IPS-18a (cell line): ENCODE results near the gene LRRC14B.
A peak's percentile ranks its signal among the peaks of the same experiment; 100 is the strongest.
"Not testable (repeated sequence)": the region's sequence is repeated elsewhere in the genome, so short reads cannot be mapped to it uniquely, and the experiment has no call there.

ENCODE experiments used
- H3K27ac ChIP-seq: one replicate; pipeline ENCODE4 v1.5.1; 2013; ENCODE audit warnings: low read length
- H3K27me3 ChIP-seq: one replicate; pipeline ENCODE4 v1.6.1; 2013; ENCODE audit warnings: mild to moderate bottlenecking, low read length; ENCODE audit not compliant: control insufficient read depth, insufficient read depth
- H3K36me3 ChIP-seq: one replicate; pipeline ENCODE4 v1.6.1; 2013; ENCODE audit warnings: low read depth, low read length; ENCODE audit not compliant: control insufficient read depth
- H3K4me1 ChIP-seq: one replicate; pipeline ENCODE4 v1.6.1; 2013; ENCODE audit warnings: low read depth, low read length; ENCODE audit not compliant: control insufficient read depth
- H3K4me3 ChIP-seq: one replicate; pipeline ENCODE4 v1.5.1; 2013; ENCODE audit warnings: low read length
- H3K9ac ChIP-seq: one replicate; pipeline ENCODE4 v1.6.1; 2013; ENCODE audit warnings: mild to moderate bottlenecking, low read length, moderate library complexity
- H3K9me3 ChIP-seq: one replicate; pipeline ENCODE4 v1.6.1; 2013; ENCODE audit warnings: low read depth, low read length; ENCODE audit not compliant: control insufficient read depth

The LRRC14B gene

DNA sequence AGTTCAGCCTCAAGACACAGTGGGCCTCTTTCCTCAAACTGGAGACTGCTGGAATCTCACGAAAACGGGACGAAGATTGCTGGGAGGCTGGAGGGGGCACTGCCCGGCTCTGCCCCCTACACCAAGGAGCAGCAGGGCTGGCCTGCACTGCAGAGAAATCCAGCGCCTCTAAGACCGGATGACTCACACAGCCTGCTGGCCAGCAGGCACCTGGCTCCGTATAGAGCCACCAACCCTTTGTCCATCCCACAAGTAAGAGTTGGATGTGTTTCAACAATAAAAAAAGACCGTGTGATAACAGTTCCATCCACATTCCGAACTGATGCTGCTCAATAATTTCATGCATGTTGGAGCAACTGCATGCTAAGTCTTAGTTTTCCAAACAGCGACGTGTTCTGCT, 15.1 kb downstream of the LRRC14B start:
- Histone ChIP-seq H3K9ac (no peak overlapping the region), H3K9me3 (no peaks in the 10 kb centered on the region), H3K4me1 (no peaks in the 10 kb centered on the region), H3K27ac (no peak overlapping the region), H3K36me3 (peaks cover 19% of the 10 kb centered on the region), H3K27me3 (no peaks in the 10 kb centered on the region), H3K4me3 (no peak overlapping the region)

DNA sequence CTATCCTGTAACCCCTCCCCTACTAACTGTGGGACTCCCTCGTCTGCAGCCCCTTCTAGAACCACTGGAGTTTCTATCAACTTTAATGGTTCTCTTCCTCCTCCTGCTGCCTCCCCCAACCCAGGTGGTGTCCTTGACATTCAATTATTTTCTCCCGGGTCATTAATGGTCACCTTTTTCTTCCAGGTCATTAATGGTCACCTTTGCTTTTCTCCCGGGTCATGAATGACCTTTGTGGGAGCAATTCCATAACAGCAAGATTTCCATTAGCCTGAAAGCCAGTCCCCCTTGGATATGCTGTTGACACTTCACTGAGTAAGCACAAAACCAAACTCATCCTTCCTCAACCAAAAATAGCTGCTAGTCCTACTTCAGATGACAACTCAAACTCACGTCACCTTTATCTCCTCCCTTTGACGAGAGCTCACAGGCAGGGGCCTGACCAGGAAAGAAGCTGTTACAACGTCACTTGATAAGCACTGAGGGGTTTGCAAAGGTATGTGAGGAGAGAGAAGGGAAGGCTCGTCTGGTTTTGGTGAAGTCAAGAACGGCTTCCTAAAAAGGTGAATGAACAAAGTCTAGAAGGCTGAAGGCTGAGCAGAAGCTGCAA, 15.7 kb downstream of the LRRC14B start:
- Histone ChIP-seq H3K36me3 (peaks cover 19% of the 10 kb centered on the region), H3K27ac (no peak overlapping the region), H3K9ac (no peak overlapping the region), H3K27me3 (no peaks in the 10 kb centered on the region), H3K4me3 (no peak overlapping the region), H3K9me3 (no peaks in the 10 kb centered on the region), H3K4me1 (no peaks in the 10 kb centered on the region)

DNA sequence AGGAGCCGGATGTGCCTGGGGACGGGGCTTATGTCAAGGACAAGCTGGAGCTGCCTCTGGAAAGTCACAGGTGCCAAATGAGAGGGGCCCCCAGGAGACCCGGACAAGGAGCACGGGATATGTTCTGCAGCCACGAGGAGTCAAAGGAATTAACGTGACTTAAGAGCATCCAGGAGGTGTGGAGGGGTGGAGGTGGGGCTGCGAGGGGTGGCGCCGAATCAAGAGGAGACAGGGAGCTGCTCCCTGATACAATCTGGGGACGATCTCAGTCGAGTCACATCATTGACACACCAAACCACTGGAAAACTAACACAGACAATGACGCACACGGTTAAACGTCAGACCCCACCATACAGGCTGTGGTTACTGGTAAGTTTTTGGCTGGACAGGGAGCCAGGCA, 16.3 kb downstream of the LRRC14B start:
- Histone ChIP-seq H3K27me3 (no peaks in the 10 kb centered on the region), H3K9ac (no peak overlapping the region), H3K4me3 (no peak overlapping the region), H3K27ac (no peak overlapping the region), H3K9me3 (no peaks in the 10 kb centered on the region), H3K36me3 (peaks cover 19% of the 10 kb centered on the region), H3K4me1 (no peaks in the 10 kb centered on the region)

DNA sequence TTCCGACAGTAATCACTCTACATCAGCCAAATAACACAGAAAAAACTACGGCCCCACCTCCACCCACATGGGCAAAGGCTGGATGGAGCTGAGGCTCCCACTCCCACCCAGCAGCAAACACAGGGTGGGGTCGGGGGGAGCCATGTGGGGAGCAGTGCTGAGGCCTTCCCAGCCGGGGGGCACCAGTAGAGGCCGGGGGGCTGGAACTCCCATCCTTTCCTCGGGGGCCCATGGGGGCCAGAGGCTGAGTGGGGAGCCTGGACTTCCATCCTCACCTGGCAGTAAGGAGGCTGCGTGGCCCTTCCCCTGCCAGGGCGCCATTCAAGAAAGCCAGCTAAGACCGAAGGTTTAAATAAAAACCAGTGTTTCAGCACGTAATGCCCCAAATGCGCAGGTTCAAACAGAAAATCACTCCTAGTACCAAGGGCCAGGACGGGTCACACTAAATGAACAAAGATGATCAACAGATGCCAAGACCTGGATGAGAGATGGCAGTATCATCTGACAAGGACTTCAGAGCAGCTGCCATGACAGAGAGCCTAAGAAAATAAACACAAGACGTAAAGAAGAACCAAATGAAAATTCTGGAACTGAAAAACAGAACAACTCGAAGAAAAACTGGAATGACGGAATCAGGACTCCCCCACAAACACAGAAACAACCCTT, 17.3 kb downstream of the LRRC14B start:
- no peaks in the 10 kb centered on the region for H3K9me3 ChIP-seq
- H3K27ac ChIP-seq = no peak overlapping the region
- no peak overlapping the region for H3K4me3 ChIP-seq
- H3K27me3 ChIP-seq = no peaks in the 10 kb centered on the region
- H3K9ac ChIP-seq = no peak overlapping the region
- peaks cover 18% of the 10 kb centered on the region for H3K36me3 ChIP-seq
- H3K4me1 ChIP-seq = no peaks in the 10 kb centered on the region

DNA sequence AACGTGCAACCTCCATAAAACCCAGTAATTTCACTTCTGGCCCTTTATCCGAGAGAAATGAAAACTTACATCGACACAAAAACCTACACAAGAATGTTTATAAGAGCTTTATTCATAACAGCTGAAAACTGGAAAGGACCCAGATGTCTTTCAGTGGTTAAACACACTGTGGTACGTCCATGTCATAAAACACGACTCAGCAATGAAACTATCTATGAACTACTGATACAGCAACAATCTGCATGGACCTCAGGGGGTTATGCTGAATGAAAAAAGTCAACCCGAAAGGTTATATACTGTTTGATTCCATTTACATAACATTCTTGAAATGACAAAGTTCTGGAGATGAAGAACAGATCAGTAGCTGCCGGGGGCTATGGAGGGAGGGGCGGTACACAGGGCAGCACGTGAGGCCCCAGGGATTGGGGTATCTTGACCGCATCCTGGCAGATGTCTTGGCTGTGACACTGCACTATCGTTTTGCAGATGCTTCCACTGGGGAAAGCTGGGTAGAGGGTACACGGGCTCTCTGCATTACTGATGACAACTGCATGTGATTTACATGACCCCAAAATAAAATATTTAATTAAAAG, 22.6 kb downstream of the LRRC14B start:
- Histone ChIP-seq H3K27me3 (no peaks in the 10 kb centered on the region), H3K9me3 (no peaks in the 10 kb centered on the region), H3K4me3 (no peak overlapping the region), H3K36me3 (peaks cover 7% of the 10 kb centered on the region), H3K27ac (no peak overlapping the region), H3K4me1 (no peaks in the 10 kb centered on the region), H3K9ac (no peak overlapping the region)

DNA sequence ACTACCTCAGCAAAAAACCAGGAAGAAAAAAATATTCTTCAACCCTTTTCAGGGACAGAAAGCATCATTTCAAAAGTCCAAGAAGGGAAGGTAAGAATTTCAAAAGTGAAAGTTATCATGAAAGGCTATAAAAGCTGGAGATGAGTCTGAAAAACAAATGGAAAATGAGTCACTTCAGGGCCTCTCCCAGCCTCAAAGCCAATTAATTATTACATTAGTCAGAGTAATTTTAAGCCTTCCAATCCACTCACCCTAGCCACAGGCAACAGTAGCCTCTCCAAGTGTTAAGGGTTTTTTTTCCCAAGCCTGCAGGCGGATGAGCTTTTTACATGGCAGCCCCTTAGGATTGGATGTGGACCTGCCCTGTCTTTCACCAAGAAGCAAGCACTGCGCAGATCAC, 24.0 kb downstream of the LRRC14B start:
- H3K36me3 ChIP-seq, H3K27me3 ChIP-seq, H3K27ac ChIP-seq, H3K4me1 ChIP-seq, H3K9ac ChIP-seq, H3K9me3 ChIP-seq, H3K4me3 ChIP-seq: not testable (repeated sequence)

DNA sequence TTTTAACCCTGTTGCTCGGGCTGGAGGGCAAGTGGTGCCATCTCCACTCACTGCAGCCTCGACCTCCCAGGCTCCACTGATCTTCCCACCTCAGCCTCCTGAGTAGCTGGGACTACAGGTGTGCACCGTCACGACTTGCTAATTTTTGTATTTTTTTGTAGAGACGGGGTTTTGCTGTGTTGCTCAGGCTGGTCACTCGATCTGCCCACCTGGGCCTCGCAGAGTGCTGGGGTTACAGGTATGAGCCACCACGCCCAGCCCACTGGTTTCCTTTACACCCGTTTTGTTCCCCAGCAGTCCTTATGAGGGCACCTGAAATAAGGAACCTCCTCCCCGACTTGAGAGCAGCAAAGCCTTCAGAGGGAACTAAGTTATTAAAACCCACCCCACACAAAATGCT, 24.8 kb downstream of the LRRC14B start:
- not testable (repeated sequence) for H3K9me3 ChIP-seq, H3K4me1 ChIP-seq, H3K36me3 ChIP-seq, H3K27ac ChIP-seq, H3K27me3 ChIP-seq, H3K9ac ChIP-seq, H3K4me3 ChIP-seq

DNA sequence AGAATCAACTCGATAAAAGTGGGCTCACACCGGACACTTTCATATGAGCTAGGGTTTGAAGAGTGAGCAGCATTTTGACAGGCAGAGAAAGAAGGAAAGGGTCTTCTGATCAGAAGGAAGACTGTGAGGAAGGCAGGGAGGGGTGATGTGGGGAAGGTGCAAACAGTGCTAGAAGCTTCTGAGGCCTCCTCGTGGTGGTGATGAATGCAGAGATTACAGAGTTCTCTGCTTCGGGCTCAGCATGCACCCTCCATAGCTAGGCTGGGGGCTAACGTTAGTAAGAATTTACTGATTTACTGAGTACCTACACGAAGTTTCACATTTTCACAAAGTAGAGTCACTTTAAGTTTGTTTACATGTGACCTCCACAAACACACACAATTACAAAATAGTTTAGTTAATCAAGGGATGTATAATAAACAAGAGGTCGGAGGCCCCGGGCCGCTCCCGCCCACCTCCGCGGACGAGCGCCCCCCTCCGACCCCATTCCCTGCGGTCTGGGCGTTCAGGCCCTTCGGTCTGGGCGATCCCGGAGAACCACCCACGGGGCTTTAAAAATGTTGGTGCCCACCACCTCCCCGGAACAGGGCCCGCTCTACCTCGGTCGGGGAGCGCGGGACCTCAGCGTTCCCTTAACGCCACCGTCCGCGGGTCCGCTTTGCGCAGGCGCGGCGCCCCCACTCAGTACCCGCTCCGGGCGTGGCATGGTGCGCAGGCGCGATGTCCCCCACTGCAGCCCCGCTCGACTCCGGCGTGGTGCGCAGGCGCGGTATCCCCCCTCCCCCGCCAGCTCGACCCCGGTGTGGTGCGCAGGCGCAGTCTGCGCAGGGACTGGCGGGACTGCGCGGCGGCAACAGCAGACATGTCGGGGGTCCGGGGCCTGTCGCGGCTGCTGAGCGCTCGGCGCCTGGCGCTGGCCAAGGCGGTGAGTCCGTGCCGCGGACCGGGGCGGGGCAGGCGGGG, 26.5 kb downstream of the LRRC14B start, which contains the start of the genes CCDC127 and SDHA:
CCDC127 (minus strand) TSS at position 660 of the 963 bp plus-strand sequence. CDS start 1,304 bp downstream, outside the sequence.
SDHA (plus strand) TSS at position 827 of the 963 bp plus-strand sequence; CDS start at position 863, 36 bp downstream.
- Histone ChIP-seq H3K4me3 (peak within 1 kb of the TSS; percentile 95), H3K9ac (peak within 1 kb of the TSS; percentile 81)
- not testable (repeated sequence) for H3K27me3 ChIP-seq, H3K27ac ChIP-seq, H3K4me1 ChIP-seq, H3K36me3 ChIP-seq, H3K9me3 ChIP-seq

DNA sequence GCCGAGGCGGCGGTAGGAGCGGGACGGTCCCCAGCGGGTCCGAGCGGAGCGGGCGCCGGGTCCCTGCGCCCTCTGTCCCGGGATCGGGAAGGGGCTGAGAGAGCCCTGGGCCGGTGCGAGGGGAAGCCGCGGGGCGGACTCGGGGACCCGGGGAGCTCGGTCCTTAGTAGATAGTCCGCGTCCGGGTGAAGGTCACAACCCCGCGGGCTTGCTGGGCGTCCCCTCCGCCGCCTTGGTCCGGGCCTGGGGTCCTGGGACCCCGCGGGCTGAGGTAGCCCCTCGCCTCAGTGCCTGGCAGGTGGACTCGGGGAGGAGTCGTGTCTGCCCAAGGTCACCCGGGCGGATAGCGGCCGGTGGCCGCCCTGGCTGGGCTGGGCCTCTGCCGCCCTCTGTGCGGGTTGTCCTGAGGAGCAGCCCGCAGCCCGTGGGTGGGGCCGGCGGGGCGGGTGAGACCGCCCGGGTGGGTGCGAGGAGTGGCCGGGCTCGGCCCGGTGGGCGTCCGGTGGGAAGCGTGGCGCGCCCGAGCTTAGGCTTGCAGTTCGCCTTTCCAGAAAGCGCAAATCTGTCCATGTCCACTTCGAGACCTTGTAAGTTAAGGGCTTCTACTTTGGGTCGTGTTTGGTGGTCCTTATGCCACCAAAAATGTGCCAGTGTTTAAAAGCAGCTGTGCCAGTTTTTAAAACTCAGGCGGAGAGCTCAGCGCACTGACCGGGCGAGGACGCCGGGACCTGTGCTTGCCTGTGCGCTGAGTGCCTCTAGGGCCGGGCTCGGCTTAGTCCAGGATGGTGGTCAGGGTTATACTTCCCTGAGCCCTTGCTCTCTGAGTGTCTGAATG, 27.4 kb downstream of the LRRC14B start:
- Histone ChIP-seq H3K27ac (no peak overlapping the region), H3K4me1 (peaks cover 9% of the 10 kb centered on the region), H3K27me3 (no peaks in the 10 kb centered on the region), H3K9ac (peak overlapping the region; percentile 72), H3K36me3 (peaks cover 4% of the 10 kb centered on the region), H3K4me3 (peak overlapping the region; percentile 95), H3K9me3 (no peaks in the 10 kb centered on the region)

DNA sequence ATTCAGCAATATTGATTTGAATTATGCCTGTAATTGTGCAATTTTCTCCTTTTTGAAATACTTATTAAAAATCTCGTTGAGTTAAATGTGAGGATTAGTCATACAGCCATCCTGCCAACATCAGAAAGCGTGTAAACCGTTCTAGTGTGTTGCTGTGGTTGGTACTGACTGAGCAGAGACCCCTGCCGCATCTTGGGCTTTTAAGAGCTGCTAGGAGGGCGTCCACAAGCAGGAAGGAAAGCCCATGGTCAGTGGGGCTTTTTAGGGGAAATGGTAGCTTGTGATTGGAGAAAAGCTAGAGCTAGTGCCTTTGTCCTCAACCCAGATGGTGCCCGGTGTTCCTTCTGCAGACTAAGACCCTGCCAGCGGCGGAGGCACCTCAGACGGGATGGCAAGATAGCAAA, 28.2 kb downstream of the LRRC14B start:
- H3K4me3 ChIP-seq = peak overlapping the region; percentile 95
- peak overlapping the region; percentile 72 for H3K9ac ChIP-seq
- H3K27me3 ChIP-seq = no peaks in the 10 kb centered on the region
- H3K9me3 ChIP-seq = no peaks in the 10 kb centered on the region
- no peak overlapping the region for H3K27ac ChIP-seq
- H3K4me1 ChIP-seq = peaks cover 9% of the 10 kb centered on the region
- H3K36me3 ChIP-seq = peaks cover 5% of the 10 kb centered on the region
